ENCODE data around the gene OR10H1. TPM values are rescaled to one million over a fixed set of nuclear protein-coding genes. Genes with fewer than 3 reads are reported as not detected.
A peak's percentile ranks its signal among the peaks of the same experiment; 100 is the strongest.
"Not testable (repeated sequence)": the region's sequence is repeated elsewhere in the genome, so short reads cannot be mapped to it uniquely, and the experiment has no call there.

The OR10H1 gene
- total and polyA plus RNA-seq, 9 of the 15 experiments (the other 6 are each of a cell fraction or from before 2014, with no cell fraction given): not detected

GRCh38 chr19:15810335-15810734, 5.1 kb downstream of the OR10H1 start (continued):
- TF ChIP-seq MBD1 (CRISPR knock-in tag; IDR thresholded peaks at IDR 0.05): 0 out of 2 replicates have a peak, but pooled peaks have one; percentile 68
- no peak for TF ChIP-seq ATF1 (CRISPR knock-in tag; IDR thresholded peaks at IDR 0.05)
- peak; percentile 23; the same call in 1 of the 2 replicates for TF ChIP-seq ATF1 (tag; IDR thresholded peaks at IDR 0.05)
- TF ChIP-seq SRSF9 (IDR thresholded peaks at IDR 0.05; ENCODE audit: borderline replicate concordance, low read depth, low read length): no peak
- peak; percentile 27 for TF ChIP-seq DACH1 (IDR thresholded peaks at IDR 0.05; ENCODE audit: partially characterized antibody)
- TF ChIP-seq REST (IDR thresholded peaks at IDR 0.05; ENCODE audit: borderline replicate concordance): peak; percentile 64; the same call in 1 of the 2 replicates
- no peak for TF ChIP-seq REST (CRISPR knock-in tag; IDR thresholded peaks at IDR 0.05; ENCODE audit: low read depth)
- peak; percentile 63 for TF ChIP-seq CREM (IDR thresholded peaks at IDR 0.05; ENCODE audit: low read depth)

GRCh38 chr19:15794279-15794678, 21.2 kb downstream of the OR10H1 start:
- H2AFZ ChIP-seq (ENCODE audit: low read depth, low read length); H3K9me1 ChIP-seq (ENCODE audit: control insufficient read depth, insufficient read depth, low read length); H3K79me2 ChIP-seq (ENCODE audit: control insufficient read depth, insufficient read depth, low read length); CTCF ChIA-PET (ENCODE audit: low intra/inter-chr PET ratio); H3K9me3 ChIP-seq (replicated peaks; ENCODE audit: control insufficient read depth, insufficient read depth, low read depth, low read length); ATAC-seq; BruUV-seq (replicated peaks); H3K4me2 ChIP-seq (ENCODE audit: insufficient read depth, low read length); H3K4me3 ChIP-seq; FAIRE-seq; H4K20me1 ChIP-seq (replicated peaks; ENCODE audit: control insufficient read depth, insufficient read depth, low read length); intact Hi-C loops (cut with micrococcal nuclease); H3K9ac ChIP-seq (ENCODE audit: insufficient read depth in 1 of 2, low read depth in 2 of 2, low read length in 2 of 2); DNase-seq (ENCODE audit: extremely low read depth in 1 of 4, low spot score in 3 of 4); H3K4me1 ChIP-seq (replicated peaks in 1 of 2; ENCODE audit: control insufficient read depth in 2 of 2, insufficient read depth in 2 of 2, low read length in 2 of 2); POLR2A ChIA-PET; H3K27ac ChIP-seq (ENCODE audit: extremely low read depth, low read depth, low read length); in situ Hi-C loops (cut with MboI); H3K36me3 ChIP-seq (ENCODE audit: control insufficient read depth, insufficient read depth, low read length): not testable (repeated sequence)
- H3K27me3 ChIP-seq (ENCODE audit: control insufficient read depth in 2 of 2, insufficient read depth in 2 of 2, low read length in 2 of 2): peaks cover 9 to 35% of the 10 kb centered on the region in 2 experiments; a peak in 4 of 5 replicates
- 14% methylated on average over 16 of the region's 18 CpGs for WGBS (ENCODE audit: insufficient coverage, low coverage, missing lambda C conversion rate)
